Spleen (tissue), 7 donors: ENCODE measurements around the gene RAB11B.

Experiments
- POLR2A ChIP-seq, 3 donors: fragments of 450-650 bp; IDR thresholded peaks; one replicate each; pipeline ENCODE4 v1.5.1; 2017; ENCODE audit warnings: antibody characterized with exemption in 3 of 3, mild to moderate bottlenecking in 1 of 3
- POLR2AphosphoS5 ChIP-seq, 3 donors: sonication (generic); formaldehyde crosslinking; IDR thresholded peaks; one replicate each; pipeline ENCODE4 v1.5.1; 2017; ENCODE audit warnings: antibody characterized with exemption in 3 of 3
- TF ChIP-seq, protein P1 (sequence below), 11 experiments: fragments of 200-600 bp in 7 of 11; fragments of 450-650 bp in 4 of 11; sonication (generic) in 4 of 11; IDR thresholded peaks in 8 of 11; conservative IDR thresholded peaks in 3 of 11; 1 replicate in 7 of 11; 2 replicates in 4 of 11; pipeline versions ENCODE4 v1.4.0 to v1.8.0; 2016 to 2021; ENCODE audit warnings: antibody characterized with exemption in 11 of 11, inconsistent platforms in 4 of 11, mild to moderate bottlenecking in 1 of 11
- donor health status: DM: no; HTN: no; CAD: no; lungs with moderate emphysema.
- donor health status: DM: no; HTN: no; CAD: no.
- donor health status: DM: no; HTN: no; CAD: no.

DNA sequence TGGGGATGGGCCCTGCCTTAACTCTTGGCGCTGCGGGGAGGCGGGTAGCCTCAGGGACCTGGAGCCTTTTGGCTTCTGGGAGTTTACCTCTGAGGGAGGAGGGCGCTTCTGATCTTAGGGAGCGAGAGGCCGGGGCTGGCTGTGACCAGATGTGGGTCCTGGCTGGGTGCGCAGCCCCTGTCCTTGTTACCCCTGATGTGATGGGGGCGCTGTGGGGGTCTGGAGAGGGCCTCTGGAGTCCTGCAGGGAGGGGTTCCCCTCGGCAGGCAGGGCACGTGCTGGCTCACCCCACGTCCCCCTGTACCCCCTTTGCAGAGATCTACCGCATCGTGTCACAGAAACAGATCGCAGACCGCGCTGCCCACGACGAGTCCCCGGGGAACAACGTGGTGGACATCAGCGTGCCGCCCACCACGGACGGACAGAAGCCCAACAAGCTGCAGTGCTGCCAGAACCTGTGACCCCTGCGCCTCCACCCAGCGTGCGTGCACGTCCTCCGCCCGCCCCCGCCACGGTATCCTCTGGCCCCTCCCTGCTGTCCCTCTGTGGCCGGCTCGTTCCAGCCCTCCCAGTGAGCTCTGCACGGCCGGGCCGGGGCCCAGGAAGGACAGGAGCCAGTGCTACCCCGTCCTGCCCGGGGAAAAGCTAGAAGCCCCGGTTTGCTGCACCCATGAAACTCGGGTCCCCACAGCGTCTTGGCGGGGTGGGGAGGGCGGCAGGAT, 13.1 kb downstream of the RAB11B start:
- TF ChIP-seq, protein P1, sequence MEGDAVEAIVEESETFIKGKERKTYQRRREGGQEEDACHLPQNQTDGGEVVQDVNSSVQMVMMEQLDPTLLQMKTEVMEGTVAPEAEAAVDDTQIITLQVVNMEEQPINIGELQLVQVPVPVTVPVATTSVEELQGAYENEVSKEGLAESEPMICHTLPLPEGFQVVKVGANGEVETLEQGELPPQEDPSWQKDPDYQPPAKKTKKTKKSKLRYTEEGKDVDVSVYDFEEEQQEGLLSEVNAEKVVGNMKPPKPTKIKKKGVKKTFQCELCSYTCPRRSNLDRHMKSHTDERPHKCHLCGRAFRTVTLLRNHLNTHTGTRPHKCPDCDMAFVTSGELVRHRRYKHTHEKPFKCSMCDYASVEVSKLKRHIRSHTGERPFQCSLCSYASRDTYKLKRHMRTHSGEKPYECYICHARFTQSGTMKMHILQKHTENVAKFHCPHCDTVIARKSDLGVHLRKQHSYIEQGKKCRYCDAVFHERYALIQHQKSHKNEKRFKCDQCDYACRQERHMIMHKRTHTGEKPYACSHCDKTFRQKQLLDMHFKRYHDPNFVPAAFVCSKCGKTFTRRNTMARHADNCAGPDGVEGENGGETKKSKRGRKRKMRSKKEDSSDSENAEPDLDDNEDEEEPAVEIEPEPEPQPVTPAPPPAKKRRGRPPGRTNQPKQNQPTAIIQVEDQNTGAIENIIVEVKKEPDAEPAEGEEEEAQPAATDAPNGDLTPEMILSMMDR (IDR thresholded peaks at IDR 0.05 in 8 of 11, conservative IDR thresholded peaks at IDR 0.05 in 3 of 11) = no peak
- TF ChIP-seq POLR2A (IDR thresholded peaks at IDR 0.05) (no peak), POLR2AphosphoS5 (IDR thresholded peaks at IDR 0.05) (peak in 2 of 3 donors; percentile 12 to 39)
